ENCODE data around the gene PYHIN1.
A peak's percentile ranks its signal among the peaks of the same experiment; 100 is the strongest.
"Not testable (repeated sequence)": the region's sequence is repeated elsewhere in the genome, so short reads cannot be mapped to it uniquely, and the experiment has no call there.

Gene PYHIN1

GRCh38 chr1:159011001-159011400, 79.6 kb downstream of the PYHIN1 start:
- H3K36me3 Mint-ChIP-seq, result peaks cover 56% of the 10 kb centered on the region
- H3K4me1 Mint-ChIP-seq, result peaks cover 58% of the 10 kb centered on the region

GRCh38 chr1:159011751-159012150, 80.4 kb downstream of the PYHIN1 start:
- peak overlapping the region; percentile 88 for H3K27ac Mint-ChIP-seq
- CTCF ChIA-PET, result no interaction called here
- H3K36me3 Mint-ChIP-seq, result peaks cover 60% of the 10 kb centered on the region
- peak overlapping the region; percentile 83 for H3K4me3 Mint-ChIP-seq
- no peaks in the 10 kb centered on the region for H3K27me3 Mint-ChIP-seq
- H3K4me1 Mint-ChIP-seq, result peaks cover 60% of the 10 kb centered on the region
- no peaks in the 10 kb centered on the region for H3K9me3 Mint-ChIP-seq
- DNase-seq, result no peak

More at GRCh38 chr1:159011001-159011400, 79.6 kb downstream of the PYHIN1 start:
- CTCF ChIA-PET, H3K27me3 Mint-ChIP-seq, H3K9me3 Mint-ChIP-seq: not testable (repeated sequence)
- DNase-seq, result peak; percentile 39
- peak overlapping the region; percentile 99 for H3K27ac Mint-ChIP-seq
- peak overlapping the region; percentile 94 for H3K4me3 Mint-ChIP-seq

GRCh38 chr1:159012495-159012894, 81.1 kb downstream of the PYHIN1 start:
- peaks cover 65% of the 10 kb centered on the region for H3K36me3 Mint-ChIP-seq
- CTCF ChIA-PET, result interaction anchor here (0.6 to 1.0 kb wide), 2 partner anchors 60 to 1038 kb away, joined by 3 read pairs; no protein-coding TSS in a partner anchor
- peak overlapping the region; percentile 88 for H3K27ac Mint-ChIP-seq
- DNase-seq, result peak; percentile 74
- H3K9me3 Mint-ChIP-seq, result no peaks in the 10 kb centered on the region
- H3K4me3 Mint-ChIP-seq, result peak overlapping the region; percentile 83
- peaks cover 59% of the 10 kb centered on the region for H3K4me1 Mint-ChIP-seq
- no peaks in the 10 kb centered on the region for H3K27me3 Mint-ChIP-seq

GRCh38 chr1:159014003-159014571, 82.7 kb downstream of the PYHIN1 start:
- Mint-ChIP-seq H3K27ac (peak overlapping the region; percentile 88), H3K4me3 (peak overlapping the region; percentile 83), H3K36me3 (peaks cover 70% of the 10 kb centered on the region), H3K9me3 (no peaks in the 10 kb centered on the region), H3K4me1 (peaks cover 58% of the 10 kb centered on the region), H3K27me3 (no peaks in the 10 kb centered on the region)
- no peak for DNase-seq
- CTCF ChIA-PET, result no interaction called here

GRCh38 chr1:159014851-159015250, 83.5 kb downstream of the PYHIN1 start:
- no peak for DNase-seq

GRCh38 chr1:159015440-159015909, 84.1 kb downstream of the PYHIN1 start:
- H3K4me3 Mint-ChIP-seq, result peak overlapping the region; percentile 75
- H3K27ac Mint-ChIP-seq, result peak overlapping the region; percentile 89
- H3K4me1 Mint-ChIP-seq, result peaks cover 66% of the 10 kb centered on the region
- peaks cover 76% of the 10 kb centered on the region for H3K36me3 Mint-ChIP-seq
- H3K9me3 Mint-ChIP-seq, result no peaks in the 10 kb centered on the region
- H3K27me3 Mint-ChIP-seq, result no peaks in the 10 kb centered on the region
- peak; percentile 81 for DNase-seq
- CTCF ChIA-PET, result interaction anchor here (1.0 to 1.5 kb wide), 2 partner anchors 13 to 56 kb away, joined by 3 to 4 read pairs; no protein-coding TSS in a partner anchor

More at GRCh38 chr1:159014851-159015250, 83.5 kb downstream of the PYHIN1 start:
- CTCF ChIA-PET, result interaction anchor here (1.0 kb wide), 1 partner anchor 13 kb away, joined by 3 read pairs; no protein-coding TSS in a partner anchor
- H3K4me1 Mint-ChIP-seq, result peaks cover 61% of the 10 kb centered on the region
- H3K36me3 Mint-ChIP-seq, result peaks cover 76% of the 10 kb centered on the region
- no peaks in the 10 kb centered on the region for H3K9me3 Mint-ChIP-seq
- H3K27ac Mint-ChIP-seq, result peak overlapping the region; percentile 88
- H3K4me3 Mint-ChIP-seq, result peak overlapping the region; percentile 83
- no peaks in the 10 kb centered on the region for H3K27me3 Mint-ChIP-seq

GRCh38 chr1:159023723-159024122, 92.4 kb downstream of the PYHIN1 start:
- Mint-ChIP-seq H3K4me3 (no peak overlapping the region), H3K9me3 (no peaks in the 10 kb centered on the region), H3K4me1 (peaks cover 79% of the 10 kb centered on the region), H3K27ac (no peak overlapping the region), H3K36me3 (peaks cover 86% of the 10 kb centered on the region), H3K27me3 (no peaks in the 10 kb centered on the region)
- no peak for DNase-seq
- CTCF ChIA-PET, result no interaction called here

- CTCF ChIA-PET, result no interaction called here
- no peak for DNase-seq
- Mint-ChIP-seq H3K27ac (no peak overlapping the region), H3K4me3 (no peak overlapping the region), H3K36me3 (peaks cover 85% of the 10 kb centered on the region), H3K9me3 (peaks cover 2% of the 10 kb centered on the region), H3K4me1 (peaks cover 78% of the 10 kb centered on the region), H3K27me3 (no peaks in the 10 kb centered on the region)
Observed at GRCh38 chr1:159025043-159025442, 93.7 kb downstream of the PYHIN1 start.
